Astrocyte of the hippocampus (primary cell): ENCODE results near the gene UBE2QL1.
"Not testable (repeated sequence)": the region's sequence is repeated elsewhere in the genome, so short reads cannot be mapped to it uniquely, and the experiment has no call there.

ENCODE experiments used
- DNase-seq: peaks from one replicate; pipeline ENCODE4 v3.0.0; 2011; ENCODE audit warnings: low read depth, low spot score

UBE2QL1 gene

DNA sequence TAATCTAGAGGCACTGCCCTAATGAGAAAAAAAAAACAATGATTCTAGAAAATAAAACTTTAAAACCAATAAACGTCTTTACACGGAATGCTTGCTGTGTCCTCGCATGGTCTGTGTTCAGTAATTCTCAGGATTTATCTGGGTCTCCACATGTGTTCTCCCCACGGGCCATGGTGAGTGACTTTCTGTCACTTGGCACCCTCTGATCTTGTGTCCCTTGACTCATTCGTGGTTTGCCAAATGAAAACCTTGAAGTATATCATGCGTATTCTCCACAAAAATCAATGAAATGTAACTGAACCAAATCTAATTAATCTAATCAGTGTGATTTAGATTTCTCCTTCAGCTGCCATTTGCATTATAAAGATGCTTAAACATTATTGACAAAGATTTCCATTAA lies 48.0 kb downstream of the UBE2QL1 start:
- DNase-seq, result no peak

DNA sequence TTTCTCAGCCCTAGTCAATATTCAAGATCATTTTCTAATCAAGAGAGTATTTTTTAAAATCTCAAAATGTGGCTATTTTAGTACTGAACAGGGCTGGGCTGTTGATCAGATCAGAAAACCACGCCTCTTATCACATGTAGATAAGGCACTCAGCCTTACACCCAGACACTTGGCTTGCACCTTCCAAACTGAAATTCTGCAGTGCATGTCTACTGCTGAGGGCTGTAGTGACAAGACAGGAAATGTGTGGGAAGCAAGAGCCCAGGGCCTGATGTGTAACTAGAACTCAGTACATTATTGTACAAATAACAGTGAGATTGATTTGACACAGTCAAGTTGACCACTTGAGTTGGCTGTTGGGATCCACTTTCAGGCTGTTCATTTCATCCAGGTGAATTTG lies 48.6 kb downstream of the UBE2QL1 start:
- no peak for DNase-seq

DNA sequence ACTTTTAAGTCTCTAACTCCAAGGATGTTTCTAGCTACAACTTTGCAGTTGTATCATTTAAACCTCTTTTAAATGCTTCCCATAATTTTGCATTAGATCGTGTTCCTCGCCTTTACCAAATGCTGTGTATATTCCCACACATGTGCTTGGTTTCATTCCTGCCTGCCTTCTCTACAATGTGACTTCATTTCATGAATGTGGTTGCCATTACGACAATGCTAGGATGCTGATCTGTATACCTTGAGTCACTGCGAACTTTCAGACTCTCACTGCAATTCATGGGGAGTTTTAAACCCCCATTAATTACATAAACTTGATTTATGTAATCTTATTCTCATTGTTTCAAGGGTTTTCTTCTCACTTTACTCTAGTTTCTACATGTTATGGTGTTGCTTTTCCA lies 50.3 kb downstream of the UBE2QL1 start:
- DNase-seq, result peak; percentile 12

DNA sequence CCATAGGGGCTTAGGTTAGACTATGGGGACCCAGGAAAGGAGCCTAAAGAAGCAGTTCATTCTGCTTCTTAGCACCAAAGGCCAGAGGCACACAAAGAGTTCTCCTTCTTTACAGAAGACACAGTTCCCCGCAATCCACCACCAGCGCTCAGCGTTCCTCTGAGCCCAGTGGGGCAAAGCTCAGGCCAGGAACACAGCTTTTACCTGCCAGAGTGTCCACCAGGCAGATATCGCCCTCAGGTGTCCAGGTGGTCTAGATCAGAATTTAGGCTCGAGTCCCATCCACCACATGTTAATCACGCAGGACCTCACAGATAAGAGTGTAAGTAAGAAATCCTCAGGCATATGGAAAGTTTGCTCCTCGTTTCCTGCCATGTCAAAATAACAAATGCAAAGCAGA lies 53.0 kb downstream of the UBE2QL1 start:
- DNase-seq, result no peak

DNA sequence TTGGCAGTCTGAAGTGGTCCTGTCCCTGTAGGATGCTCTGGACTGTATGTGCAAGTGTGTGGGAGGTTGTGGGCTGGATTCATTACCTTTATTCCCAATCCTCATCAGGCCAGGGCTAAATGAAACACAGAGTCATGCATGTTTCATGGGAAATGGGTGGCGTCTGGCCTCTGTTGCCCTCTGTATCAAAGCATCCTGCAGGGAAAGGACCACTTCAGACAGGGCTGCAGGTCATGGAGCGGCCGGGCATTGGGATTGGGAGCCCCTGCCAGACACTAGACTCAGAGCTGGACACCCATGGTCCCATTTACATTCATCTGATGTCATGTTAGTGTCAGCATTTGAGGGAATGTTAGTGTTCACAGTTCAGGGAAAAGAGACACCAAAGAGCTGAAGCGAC lies 53.8 kb downstream of the UBE2QL1 start:
- no peak for DNase-seq

DNA sequence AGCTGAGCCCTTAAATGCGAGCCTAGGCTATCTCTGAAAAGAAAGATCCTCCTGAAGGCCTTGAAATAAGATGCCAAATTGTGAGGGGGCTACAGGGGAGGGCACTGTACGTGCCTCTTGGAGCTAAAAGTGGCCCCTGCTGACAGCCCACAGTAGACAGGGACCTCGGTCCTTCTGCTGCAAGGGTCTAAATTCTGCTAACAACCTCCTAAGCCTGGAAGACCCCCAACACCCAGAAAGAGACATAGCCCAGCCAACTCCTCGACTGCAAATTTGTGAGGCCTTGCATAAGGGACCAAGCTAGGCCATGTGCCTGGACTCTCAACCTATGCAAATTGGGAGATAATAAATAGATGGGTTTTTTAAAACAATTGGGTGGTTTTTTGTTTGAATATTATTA lies 54.7 kb downstream of the UBE2QL1 start:
- no peak for DNase-seq

DNA sequence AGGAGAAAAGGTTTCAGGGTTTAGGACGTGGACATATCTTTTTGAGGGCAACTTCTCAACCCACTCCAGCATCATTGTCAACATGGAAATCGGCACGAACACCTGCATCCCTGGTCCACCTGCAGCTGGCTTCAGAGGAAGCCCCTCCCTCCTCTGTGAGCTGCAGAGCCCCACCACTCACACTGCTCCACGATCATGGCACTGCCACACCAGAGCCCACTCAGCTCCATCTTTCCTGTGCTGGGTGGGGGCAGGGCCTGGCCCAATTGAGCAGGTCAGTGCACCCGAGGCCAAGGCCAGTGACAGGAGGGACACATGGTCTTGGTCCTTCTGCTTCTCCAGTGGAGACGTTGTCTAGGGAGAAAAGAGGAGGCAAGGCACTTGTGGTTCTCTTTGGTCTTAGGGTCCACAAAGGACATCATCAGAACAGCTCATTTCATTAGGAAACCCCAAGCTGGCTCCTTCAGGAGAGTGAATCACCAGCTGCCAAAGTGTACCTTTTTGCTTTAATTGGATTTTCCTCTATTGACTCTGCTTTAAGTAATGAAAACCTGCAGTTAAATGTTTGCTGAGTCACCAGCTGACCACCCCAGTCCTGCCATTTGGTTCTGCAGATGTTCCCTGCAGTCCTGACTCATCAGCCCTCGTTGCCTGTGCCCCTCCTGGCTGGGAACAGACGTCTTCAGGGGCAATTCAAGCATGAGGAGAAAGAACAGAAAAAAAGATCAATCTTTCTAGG lies 56.2 kb downstream of the UBE2QL1 start:
- DNase-seq, result peak; percentile 71

DNA sequence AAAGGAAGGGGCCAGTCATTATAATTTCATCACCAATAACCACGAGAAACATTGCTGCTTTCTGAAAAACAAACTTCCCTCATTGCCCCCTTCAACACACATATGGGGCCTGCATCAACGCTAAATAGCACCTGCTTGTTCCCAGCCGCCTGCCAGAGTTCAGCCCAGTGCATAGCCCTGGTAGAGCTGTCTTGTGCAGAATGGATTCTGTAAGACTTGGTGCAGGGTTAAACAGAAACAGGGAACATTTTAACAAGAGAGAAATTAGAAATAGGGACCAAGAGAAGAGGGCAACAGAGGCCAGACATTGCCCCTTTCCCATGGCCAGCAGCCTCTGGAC lies 56.7 kb downstream of the UBE2QL1 start:
- DNase-seq, result no peak

DNA sequence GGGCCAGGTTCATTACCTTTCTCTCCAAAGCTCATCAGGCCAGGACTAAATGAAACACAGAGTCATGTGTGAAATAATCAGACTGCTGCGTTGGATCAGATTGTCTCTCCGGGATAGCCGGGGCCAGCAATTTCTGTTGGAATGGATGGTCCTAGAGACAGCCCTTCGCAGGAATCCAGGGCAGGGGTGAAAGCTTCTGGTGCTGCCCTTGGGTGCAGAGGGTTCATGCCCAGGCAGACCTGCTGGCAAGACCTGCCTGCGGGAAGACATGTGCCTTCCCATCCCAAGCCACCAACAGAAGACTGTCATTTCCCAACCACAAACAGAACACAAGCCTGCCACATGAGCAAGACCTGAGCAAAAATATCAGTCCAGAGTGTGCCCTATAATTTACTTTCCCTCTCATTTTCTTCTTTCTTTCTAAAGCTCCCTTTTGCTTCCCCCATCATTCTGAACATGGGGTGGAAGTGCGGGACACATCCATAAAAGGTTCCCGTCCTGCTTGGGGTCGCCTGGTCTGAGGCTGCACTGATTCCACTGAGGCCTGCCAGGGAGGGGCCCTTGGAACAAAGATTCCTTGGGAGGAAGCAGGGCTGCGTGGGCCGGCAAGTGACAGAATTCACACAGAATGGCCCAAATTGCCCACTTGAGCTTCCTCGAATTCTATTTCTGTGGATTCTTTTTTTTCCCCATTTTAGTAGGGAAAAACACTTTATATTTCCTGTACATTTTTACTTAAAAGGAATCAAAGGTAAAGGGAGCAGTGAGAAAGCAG lies 57.3 kb downstream of the UBE2QL1 start:
- no peak for DNase-seq

DNA sequence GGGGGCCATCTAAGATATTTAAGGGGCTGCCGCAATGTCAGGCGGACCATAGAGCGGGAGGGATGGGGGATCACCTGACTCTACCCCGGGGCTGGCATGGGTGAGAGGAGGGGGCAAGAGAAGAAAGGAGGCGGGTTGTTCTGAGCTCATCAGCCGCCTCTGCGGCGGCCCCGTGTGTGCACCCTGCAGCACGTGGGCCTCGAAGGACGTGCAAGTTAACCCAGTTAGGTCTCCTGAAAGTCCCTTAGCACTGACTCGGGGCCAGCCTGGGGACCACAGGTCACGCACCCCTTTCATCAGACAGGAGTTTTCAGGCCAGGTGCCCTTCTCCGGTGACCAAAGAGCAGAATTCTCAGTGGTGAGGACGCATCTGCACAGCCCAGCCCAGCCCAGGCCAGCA lies 58.0 kb downstream of the UBE2QL1 start:
- no peak for DNase-seq

DNA sequence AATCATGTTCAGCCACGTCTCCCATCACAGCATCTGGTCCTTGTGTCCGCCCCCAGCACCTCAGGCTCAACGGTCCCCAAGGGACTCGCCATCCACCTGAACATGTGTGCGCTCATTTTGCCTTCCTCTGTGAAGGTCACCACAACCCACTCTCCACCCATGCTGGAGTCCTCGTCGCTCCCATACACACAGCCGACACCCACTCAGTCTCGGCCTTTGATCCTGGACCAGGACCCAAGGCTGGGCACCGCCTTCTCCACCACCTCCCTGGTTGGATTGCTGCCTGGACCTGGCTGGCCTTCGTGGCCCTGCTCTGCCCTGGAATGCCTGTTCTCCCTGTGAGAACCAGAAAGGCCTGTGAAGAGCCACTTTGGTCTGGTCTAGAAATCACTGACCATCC lies 60.3 kb downstream of the UBE2QL1 start:
- DNase-seq, result no peak

DNA sequence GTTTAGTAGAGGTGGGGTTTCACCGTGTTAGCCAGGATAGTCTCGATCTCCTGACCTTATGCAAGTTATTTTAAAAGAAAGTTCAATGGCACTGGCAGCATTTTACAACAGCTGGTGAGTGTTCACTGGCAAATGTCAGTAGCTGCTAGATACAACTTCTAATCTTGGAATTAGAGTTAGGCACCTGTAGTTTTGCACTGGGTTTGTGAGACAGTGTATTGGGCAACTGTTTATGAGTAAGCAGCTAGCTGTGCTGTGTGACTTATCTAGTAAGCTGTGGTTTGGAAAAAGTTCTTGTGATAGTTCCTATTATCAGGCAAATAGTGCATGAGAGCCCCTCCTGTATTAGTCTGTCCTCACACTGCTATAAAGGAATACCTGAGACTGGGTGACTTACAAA lies 61.5 kb downstream of the UBE2QL1 start:
- DNase-seq, result peak; percentile 15

DNA sequence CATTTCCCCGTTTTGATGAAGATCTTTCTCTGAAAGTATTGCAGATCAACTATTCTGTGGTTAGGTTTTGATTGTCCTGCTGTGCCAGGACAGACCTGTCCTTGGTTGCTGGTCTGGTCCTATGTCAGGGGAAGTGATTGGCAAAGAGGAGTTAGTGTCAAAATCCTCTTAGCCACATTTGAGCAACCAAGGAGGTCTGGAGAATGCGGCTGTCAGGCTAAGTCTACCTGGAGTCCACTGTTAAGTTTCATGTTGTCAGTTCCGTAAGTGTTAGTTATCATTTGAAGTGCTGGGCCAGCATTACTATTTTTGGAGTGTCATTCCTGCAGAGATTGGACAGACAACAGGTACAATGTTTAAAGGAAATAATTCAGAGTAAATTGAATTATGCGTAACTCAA lies 62.3 kb downstream of the UBE2QL1 start:
- no peak for DNase-seq

DNA sequence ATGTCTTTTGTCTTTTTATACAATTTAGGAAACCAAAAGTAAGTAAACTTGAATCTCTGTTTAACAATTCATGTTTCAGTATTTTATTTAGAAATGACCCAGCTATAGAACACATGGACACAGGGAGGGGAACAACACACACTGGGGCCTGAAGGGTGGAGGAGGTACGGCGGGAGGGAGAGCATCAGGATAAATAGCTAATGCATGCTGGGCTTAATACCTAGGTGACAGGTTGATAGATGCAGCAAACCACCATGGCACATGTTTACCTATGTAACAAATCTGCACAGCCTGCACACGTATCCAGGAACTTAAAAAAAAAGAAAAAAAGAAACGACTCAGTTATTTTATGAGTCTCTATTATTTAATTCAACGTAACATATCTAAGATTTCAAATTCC lies 67.2 kb downstream of the UBE2QL1 start:
- not testable (repeated sequence) for DNase-seq

DNA sequence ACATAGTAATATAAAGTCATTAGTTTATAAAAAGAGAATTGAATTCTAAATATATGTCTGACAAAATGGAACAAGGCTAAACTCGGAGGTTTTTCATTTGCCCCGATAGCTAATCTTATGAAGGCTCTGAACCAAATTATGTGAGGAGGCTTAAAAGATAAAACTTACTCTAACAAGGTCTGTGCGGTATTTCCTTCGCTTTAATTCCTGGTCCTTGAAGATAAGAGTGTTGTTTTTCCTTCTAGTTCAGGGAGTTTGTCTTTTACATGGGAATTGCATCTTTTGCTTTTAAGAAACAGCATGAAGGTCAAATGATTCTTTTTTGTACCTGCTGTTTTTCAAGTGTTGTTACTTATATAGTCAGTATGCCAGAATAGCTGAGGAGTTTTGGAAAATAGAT lies 68.2 kb downstream of the UBE2QL1 start:
- no peak for DNase-seq

DNA sequence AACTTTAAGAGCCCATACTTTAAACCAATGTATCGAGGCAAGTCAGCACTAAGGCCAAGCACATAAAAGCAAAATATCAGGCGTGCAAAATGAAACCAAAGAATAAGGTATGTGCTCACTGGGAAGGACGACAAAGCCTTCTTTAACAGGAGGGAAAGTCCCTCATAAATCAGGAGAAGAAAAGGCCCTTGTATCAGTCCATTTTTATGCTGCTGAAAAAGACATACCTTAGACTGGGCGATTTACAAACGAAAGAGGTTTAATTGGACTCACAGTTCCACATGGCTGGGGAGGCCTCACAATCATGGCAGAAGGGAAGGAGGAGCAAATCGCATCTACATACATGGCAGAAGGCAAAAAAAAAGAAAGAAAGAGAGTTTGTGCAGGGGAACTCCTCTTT lies 68.9 kb downstream of the UBE2QL1 start:
- no peak for DNase-seq

DNA sequence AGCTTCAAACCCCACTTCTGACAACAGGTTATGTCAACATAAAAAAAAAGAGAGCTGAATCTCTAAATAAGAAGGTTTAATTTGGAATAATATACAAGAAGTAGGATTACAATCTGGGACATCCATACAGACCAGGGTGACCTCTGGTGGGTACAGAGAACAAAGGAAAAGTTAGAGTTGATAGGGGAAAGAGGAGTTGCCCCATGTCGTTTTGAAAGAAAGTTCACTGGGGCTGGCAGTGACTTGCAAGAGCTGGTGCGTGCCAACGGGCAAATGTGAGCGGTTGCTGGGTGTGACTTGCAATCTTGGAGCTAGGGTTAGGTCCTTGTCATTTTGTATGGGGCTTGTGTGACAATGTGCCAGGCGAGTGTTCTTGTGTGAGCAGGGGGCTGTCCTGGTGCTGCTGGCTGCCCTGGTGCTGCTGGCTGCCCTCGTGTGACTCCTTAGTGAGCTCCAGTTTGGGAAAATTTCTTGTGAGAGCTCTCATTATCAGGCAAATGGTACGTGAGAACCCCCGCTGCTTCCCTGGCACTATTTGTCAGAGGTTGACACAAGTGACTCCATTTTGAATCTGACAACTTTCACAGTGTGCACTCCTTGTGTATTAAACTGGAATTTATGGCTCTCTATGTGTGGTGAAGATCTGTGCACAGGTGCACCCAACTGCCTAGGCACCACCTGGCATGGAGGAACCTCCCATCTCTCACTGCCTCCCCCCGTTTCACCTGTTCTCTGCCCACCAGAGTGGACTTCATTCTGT lies 69.8 kb downstream of the UBE2QL1 start:
- no peak for DNase-seq

DNA sequence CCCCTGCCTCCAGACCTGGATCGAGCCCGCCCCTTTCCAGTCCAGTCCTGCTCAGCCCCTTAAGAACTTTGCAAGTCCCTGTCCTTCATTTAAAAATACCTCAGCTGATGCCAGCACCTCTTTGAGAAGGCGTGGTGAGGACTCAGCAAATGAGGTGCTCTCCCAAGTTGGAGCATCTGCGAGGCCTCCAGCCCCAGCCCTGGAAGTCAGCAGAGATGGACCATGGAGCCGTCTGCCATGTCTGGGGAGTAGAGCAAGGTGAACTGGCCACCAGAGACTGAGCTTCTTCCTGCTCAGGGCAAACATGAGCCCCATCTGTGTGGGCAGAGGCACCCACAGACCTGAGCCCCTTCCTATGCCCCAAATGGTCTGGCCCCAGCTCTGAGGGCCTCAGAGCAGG lies 71.5 kb downstream of the UBE2QL1 start:
- DNase-seq, result no peak

DNA sequence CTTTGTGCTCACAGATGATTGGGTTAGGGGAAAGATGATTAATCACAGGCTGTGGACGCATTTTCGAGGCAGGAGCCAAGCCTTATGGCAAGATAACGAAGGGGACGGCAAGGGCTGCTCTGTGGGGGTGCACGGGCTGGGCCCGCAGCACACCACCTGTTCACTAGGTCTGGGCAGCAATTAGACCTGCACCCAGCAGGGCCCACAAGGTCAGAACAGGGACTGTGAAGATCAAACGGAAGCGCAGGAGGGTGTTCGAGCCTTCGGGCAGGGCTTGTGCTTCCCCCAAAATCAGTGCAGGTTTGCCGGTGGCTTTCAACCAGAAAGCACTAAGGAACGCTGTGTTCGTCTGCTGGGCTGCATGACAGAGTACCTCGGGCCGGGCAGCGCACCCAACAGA lies 73.7 kb downstream of the UBE2QL1 start:
- DNase-seq, result no peak

DNA sequence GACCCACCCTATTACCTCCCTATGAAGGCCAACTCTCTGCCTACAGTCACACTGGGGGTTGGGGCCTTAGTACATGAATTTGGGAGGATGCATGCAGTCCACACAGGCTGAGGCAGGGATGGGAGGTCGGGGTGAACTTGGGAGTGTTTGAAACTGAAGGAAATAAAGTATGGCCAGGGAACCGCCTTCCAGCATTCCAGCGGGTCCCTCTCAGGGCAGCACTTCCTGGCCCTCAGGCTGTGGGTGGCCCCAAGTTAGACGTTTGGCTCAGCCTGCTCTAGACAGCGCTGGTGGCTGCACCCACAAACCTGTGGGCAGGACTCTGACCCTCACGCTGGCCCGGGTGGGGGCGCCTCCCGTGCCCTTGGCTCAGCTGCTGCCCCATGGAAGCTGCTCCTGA lies 74.3 kb downstream of the UBE2QL1 start:
- DNase-seq, result no peak

DNA sequence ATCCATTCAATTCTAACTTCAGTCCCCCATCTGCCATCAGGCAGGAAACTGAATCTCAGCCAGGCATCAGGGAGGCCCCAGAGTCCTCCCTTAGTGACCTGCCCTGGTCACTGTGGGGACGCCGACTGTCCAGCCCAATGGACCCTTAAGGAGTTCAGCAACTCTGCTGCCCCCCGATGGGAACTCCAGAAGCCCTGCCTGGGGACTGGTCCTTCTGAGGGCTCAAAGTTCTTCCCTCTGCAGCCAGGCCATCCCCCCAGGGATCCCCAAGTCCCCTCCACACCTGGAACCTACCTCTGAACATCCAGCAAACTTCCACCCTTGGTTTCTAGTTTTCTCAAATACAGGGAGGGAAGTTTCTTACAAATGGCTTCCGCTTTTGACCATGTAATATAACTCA lies 76.8 kb downstream of the UBE2QL1 start:
- DNase-seq, result no peak

DNA sequence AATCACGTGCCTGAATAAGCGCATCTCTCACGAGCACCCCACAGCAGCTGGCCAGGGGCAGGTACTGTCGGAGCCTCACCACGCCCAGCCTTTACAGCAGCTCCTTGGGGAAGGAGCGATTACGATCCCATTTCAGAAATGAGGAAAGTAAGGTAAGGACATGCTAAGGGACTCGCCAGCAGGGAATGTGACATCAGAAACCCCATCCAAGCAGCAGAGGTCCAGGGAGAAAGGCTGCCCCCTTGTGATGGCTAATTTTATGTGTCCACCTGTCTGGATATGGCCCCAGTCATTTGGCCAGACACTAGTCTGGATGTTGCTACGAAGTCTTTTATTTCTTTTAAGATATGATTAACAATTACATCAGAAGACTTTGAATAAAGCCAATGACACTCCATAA lies 77.3 kb downstream of the UBE2QL1 start:
- peak; percentile 45 for DNase-seq
